ENCODE data around the gene TBC1D14. TPM values are rescaled to one million over a fixed set of nuclear protein-coding genes. Genes with fewer than 3 reads are reported as not detected.

The TBC1D14 gene
- total RNA-seq, 1 donor from 2014 or later, result 43.3 TPM

DNA sequence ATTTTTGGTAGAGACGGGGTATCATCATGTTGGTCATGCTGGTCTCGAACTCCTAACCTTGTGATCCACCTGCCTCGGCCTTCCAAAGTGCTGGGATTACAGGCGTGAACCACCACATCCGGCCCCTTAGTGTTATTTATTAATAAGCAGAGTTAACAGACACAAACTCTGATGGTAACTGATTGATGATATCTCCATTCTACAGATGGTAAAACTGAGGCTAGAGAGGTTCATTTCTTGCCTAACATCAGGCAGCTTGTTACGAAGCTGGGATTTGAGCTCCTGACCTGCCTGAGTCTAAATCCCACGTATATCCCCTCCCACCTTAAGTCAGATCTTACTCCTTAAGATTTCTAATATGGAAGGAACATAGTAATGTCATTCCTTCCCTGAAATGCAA, 36.9 kb downstream of the TBC1D14 start:
- no peak overlapping the region for H3K4me3 ChIP-seq (ENCODE audit: low read depth, low read length)
- no peak for DNase-seq (ENCODE audit: low read depth)
- TF ChIP-seq, protein P1, sequence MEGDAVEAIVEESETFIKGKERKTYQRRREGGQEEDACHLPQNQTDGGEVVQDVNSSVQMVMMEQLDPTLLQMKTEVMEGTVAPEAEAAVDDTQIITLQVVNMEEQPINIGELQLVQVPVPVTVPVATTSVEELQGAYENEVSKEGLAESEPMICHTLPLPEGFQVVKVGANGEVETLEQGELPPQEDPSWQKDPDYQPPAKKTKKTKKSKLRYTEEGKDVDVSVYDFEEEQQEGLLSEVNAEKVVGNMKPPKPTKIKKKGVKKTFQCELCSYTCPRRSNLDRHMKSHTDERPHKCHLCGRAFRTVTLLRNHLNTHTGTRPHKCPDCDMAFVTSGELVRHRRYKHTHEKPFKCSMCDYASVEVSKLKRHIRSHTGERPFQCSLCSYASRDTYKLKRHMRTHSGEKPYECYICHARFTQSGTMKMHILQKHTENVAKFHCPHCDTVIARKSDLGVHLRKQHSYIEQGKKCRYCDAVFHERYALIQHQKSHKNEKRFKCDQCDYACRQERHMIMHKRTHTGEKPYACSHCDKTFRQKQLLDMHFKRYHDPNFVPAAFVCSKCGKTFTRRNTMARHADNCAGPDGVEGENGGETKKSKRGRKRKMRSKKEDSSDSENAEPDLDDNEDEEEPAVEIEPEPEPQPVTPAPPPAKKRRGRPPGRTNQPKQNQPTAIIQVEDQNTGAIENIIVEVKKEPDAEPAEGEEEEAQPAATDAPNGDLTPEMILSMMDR (conservative IDR thresholded peaks at IDR 0.05; ENCODE audit: low read depth, low read length), result no peak

- TF ChIP-seq, protein P1 (conservative IDR thresholded peaks at IDR 0.05; ENCODE audit: low read depth, low read length), result no peak
- no peak overlapping the region for H3K4me3 ChIP-seq (ENCODE audit: low read depth, low read length)
- DNase-seq (ENCODE audit: low read depth), result no peak
Measured at GRCh38 chr4:6948134-6948460, 38.5 kb downstream of the TBC1D14 start.

DNA sequence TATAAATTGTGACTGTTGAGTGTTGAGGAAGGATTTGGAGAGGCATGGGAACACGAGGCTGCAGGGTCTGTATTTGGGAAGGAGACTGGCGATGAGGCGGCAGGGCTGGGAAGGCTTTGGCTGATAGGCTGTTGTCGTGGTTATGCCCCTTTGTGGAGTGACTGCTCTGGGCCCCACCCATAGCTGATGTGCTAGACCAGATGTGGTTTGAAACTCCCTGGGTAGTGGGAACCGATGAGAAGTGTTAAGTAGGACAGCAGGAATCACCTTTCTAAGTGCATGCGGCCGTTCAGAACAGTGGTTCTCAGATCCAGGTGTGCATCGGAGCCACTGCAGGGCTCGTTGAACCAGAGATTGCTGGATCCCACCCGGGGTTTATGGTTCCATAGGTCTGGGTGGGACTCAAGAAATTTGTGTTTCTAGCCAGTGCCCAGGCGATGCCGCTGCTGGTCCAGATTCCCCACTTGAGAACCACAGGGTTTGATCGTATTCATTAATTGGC, 42.3 kb downstream of the TBC1D14 start:
- DNase-seq (ENCODE audit: low read depth), result no peak
- TF ChIP-seq, protein P1 (conservative IDR thresholded peaks at IDR 0.05; ENCODE audit: low read depth, low read length), result no peak
- no peak overlapping the region for H3K4me3 ChIP-seq (ENCODE audit: low read depth, low read length)

DNA sequence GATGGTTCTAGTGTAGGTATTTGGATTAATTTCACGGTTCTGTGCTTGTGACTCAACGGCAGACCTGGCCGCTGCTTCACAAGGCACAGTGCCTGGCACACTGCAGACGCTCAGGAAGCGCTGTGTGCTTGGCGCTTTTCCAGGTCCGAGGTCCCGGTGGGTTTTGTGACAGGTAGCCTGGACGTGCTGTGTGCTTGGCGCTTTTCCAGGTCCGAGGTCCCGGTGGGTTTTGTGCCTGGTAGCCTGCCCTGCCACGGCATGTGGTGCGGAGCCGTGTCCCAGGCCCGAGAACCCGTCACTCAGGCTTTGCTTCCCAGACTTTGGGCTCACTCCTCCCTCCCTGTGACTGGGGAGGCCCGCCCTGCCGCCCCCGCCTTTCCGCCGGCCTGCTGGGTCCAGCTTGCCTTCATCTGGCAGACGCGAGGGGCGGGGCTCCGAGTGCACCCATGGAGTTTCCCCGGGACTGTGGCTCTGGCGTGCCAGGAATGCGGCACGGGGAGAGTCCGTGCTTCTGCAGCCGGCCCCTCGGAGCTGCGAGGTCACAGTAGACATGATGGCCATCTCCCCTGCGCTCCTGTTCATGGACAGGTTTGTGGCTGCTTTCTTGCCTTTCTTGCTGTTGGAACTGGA, 44.2 kb downstream of the TBC1D14 start:
- TF ChIP-seq, protein P1 (conservative IDR thresholded peaks at IDR 0.05; ENCODE audit: low read depth, low read length), result no peak
- no peak for DNase-seq (ENCODE audit: low read depth)
- peak overlapping the region; percentile 37 for H3K4me3 ChIP-seq (ENCODE audit: low read depth, low read length)

GRCh38 chr4:6955261-6955911, 45.8 kb downstream of the TBC1D14 start:
- no peak for DNase-seq (ENCODE audit: low read depth)
- TF ChIP-seq, protein P1 (conservative IDR thresholded peaks at IDR 0.05; ENCODE audit: low read depth, low read length), result no peak
- H3K4me3 ChIP-seq (ENCODE audit: low read depth, low read length), result no peak overlapping the region

DNA sequence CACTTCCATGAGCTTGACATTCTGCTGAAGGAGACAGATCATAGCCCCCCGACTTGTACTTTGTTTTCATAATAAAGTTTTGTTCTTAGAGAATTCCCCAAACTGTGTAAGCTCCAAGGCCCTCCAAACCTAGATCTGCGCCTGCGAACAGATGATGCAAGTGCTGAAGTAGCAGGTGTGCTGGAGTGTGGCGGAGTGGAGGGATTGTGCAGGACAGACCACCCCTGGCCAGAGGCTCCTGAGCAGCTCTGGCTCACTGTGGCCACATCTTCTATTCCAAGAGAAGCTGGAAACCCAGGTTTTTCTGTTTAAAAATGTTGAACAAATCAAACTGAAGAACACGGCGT, 46.4 kb downstream of the TBC1D14 start:
- no peak overlapping the region for H3K4me3 ChIP-seq (ENCODE audit: low read depth, low read length)
- DNase-seq (ENCODE audit: low read depth), result no peak
- TF ChIP-seq, protein P1 (conservative IDR thresholded peaks at IDR 0.05; ENCODE audit: low read depth, low read length), result no peak

Measured in epithelial cell of proximal tubule (primary cell).